ENCODE results near the gene SPRED1.

The SPRED1 gene

GRCh38 chr15:38252481-38253350, at the start of gene SPRED1:
Gene SPRED1, plus strand, starts transcription at chr15:38252836. Its CDS starts 350 bp downstream, at chr15:38253186.
- no peak for DNase-seq (ENCODE audit: low read depth)

GRCh38 chr15:38205526-38206272, 46.9 kb upstream of the SPRED1 start:
- DNase-seq (ENCODE audit: low read depth): no peak

- no peak for DNase-seq (ENCODE audit: low read depth)
Observed at GRCh38 chr15:38207621-38208020, 45.0 kb upstream of the SPRED1 start.

GRCh38 chr15:38208206-38208605, 44.4 kb upstream of the SPRED1 start:
- DNase-seq (ENCODE audit: low read depth): no peak

- no peak for DNase-seq (ENCODE audit: low read depth)
Observed at GRCh38 chr15:38208779-38209178, 43.9 kb upstream of the SPRED1 start.

- DNase-seq (ENCODE audit: low read depth): no peak
Observed at GRCh38 chr15:38211249-38211648, 41.4 kb upstream of the SPRED1 start.

GRCh38 chr15:38211811-38212210, 40.8 kb upstream of the SPRED1 start:
- no peak for DNase-seq (ENCODE audit: low read depth)

GRCh38 chr15:38212729-38213351, 39.8 kb upstream of the SPRED1 start:
- DNase-seq (ENCODE audit: low read depth): no peak

- no peak for DNase-seq (ENCODE audit: low read depth)
Observed at GRCh38 chr15:38213356-38213755, 39.3 kb upstream of the SPRED1 start.

- DNase-seq (ENCODE audit: low read depth): no peak
Observed at GRCh38 chr15:38215707-38216106, 36.9 kb upstream of the SPRED1 start.

GRCh38 chr15:38216763-38217162, 35.9 kb upstream of the SPRED1 start:
- no peak for DNase-seq (ENCODE audit: low read depth)

GRCh38 chr15:38217191-38217595, 35.4 kb upstream of the SPRED1 start:
- no peak for DNase-seq (ENCODE audit: low read depth)

GRCh38 chr15:38217788-38218609, 34.6 kb upstream of the SPRED1 start:
- no peak for DNase-seq (ENCODE audit: low read depth)

GRCh38 chr15:38220606-38221273, 31.9 kb upstream of the SPRED1 start:
- DNase-seq (ENCODE audit: low read depth): no peak

GRCh38 chr15:38224486-38224885, 28.1 kb upstream of the SPRED1 start:
- DNase-seq (ENCODE audit: low read depth): no peak

- no peak for DNase-seq (ENCODE audit: low read depth)
Observed at GRCh38 chr15:38225381-38225780, 27.3 kb upstream of the SPRED1 start.

GRCh38 chr15:38226608-38227266, 25.9 kb upstream of the SPRED1 start:
- DNase-seq (ENCODE audit: low read depth): no peak

GRCh38 chr15:38227941-38228340, 24.7 kb upstream of the SPRED1 start:
- DNase-seq (ENCODE audit: low read depth): no peak

GRCh38 chr15:38228618-38229017, 24.0 kb upstream of the SPRED1 start:
- no peak for DNase-seq (ENCODE audit: low read depth)

GRCh38 chr15:38229705-38230310, 22.8 kb upstream of the SPRED1 start:
- no peak for DNase-seq (ENCODE audit: low read depth)

All from stimulated activated CD8-positive, alpha-beta memory T cell treated with anti-CD3 and anti-CD28 coated beads, Interleukin-7, amount 100 ng/mL, for 24 hours (primary cell).